Stimulated activated CD8-positive, alpha-beta memory T cell treated with anti-CD3 and anti-CD28 coated beads, Interleukin-2, amount 100 ng/mL, for 48 hours (primary cell): Measurements from ENCODE around the gene SEMA5A.

Source experiments
- DNase-seq, 2 donors: peaks; one replicate each; pipeline ENCODE4 v3.0.0-alpha.2; 2020; ENCODE audit warnings: low read depth in 2 of 2

SEMA5A gene

DNA sequence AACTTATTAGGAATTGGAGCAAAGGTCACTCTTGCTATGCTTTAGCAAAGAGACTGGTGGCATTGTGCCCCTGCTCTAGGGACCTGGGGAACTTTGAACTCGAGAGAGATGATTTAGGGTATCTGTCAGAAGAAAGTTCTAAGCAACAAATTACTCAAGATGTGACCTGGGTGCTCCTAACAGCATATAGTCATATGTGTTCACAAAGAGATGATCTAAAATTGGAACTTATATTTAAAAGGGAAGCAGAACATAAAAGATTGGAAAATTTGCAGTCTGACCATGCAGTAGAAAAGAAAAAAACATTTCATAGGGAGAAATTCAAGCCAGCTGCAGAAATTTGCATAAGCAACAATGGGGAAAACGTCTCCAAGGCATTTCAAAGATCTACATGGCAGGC, 68.3 kb downstream of the SEMA5A start:
- DNase-seq: no peak

DNA sequence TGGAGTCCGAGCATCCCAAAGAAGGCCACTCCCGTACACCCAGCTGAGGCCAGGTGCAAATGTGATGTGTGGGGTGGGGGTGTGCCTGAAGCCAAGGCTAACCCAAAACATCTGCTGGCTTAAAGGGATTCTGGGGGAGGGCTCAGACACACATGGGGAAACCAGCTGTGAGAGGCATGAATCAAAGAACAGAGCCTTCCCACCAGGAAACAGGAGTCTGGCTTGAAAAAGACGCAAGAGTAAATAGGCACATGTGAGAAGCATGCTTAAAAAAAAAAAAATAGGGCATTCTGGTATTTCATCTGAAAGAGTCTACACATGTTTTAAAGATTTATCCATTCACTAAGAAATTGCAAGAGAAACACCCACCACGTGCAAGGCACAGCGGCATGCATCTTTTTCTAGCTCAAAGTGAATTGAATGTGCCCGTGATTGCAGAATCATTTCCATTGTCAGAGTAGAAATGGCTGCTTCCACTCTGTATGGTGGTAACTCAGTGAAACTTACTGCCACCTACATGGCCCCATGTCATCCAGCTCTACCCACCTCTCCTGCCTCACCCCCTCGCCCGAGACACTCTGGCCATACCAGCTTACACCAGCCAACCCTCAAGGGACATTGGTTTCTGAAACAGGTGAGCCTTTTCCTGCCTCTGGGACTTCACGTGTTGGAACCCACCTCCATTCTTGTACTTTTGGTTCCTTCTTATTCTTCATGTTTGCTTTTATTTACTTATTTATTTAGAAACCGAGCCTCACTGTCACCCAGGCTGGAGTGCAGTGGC, 71.5 kb downstream of the SEMA5A start:
- DNase-seq: no peak

DNA sequence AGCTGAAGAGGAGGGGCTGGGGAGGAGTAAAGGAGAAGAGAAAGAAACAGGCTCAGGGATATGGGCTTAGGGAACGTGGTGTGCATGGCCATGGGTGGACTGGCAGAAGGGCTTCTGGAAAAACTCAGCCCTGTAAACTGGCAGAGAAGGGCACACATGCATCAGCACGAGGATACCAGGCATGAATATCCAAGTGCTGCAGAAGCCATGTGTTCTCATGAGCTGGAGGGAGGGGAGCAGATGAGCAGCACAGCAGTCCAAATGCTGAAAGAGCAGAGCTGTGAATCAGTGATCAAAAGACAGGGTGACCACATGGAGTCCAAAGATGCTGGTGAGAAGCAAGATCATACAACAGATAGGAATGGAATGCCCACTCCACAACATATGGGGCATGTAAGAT, 72.3 kb downstream of the SEMA5A start:
- DNase-seq: no peak

DNA sequence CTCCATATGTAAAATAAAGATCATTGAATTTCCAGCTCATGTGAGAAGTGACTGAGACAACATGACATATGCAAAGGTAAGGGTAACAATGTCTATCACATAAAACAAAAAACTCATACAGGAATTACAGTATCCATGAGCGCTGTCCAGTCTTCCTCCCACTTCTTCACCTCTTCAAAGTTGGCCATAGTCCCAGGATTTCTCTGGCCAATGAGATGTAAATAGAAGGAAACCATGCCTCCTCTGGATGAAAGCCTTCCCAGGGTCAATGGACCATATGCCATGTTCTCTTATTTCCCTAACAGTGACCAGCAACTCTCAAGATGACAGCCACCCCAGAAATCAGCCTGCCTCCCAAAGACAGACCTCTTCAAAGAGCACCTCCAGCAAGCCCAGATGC, 75.5 kb downstream of the SEMA5A start:
- no peak for DNase-seq

DNA sequence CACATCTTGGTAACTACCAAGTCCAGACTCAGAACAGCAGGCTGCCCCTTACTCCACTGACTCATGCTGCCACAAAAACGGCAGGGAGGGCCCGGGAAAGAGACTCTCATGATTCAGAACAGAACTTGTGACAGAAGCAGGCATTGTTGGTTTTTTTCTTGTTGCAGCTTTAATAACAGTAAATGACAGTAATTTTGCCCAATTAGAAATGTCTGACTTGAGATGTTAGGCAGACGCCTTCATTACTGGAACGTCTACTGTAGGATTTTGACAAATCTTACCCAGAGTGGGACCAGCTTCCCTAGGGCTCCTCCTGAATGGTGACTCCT, 77.9 kb downstream of the SEMA5A start:
- no peak for DNase-seq

DNA sequence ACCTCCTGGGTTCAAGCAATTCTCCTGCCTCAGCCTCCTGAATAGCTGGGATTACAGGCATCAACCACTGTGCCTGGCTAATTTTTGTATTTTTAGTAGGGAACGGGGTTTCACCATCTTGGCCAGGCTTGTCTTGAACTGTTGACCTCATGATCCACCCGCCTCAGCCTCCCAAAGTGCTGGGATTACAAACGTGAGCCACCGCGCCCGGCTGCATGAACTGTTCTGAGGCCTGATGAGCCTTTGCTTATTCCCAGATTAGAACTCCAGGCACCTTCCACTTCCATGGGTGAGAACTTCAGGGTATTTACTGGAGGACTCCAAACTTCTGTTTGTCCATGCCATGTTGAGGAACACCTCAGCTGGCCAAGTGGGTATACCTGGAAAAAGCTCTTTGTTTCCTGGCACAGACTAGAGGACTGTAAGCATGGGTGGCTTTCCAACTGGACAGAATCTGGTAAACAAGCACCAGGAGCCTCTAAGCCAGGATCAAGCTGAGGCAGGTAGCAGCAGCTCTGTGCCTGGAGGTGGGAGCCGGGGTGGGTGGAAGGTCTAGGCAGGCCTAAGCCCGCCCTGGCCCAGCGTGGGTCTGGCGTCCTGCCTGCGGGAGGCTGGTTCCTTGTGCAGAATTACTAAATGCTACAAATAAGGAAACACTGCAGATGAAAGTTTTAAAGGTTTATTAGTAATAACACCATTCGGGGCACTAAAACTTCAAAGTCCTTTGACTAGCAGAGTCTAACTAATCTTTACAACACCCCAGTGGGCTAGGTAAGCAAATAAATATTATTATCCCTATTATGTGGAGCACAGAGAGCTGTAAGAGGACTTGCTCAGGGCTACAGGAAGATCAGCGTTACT, 78.4 kb downstream of the SEMA5A start:
- no peak for DNase-seq

DNA sequence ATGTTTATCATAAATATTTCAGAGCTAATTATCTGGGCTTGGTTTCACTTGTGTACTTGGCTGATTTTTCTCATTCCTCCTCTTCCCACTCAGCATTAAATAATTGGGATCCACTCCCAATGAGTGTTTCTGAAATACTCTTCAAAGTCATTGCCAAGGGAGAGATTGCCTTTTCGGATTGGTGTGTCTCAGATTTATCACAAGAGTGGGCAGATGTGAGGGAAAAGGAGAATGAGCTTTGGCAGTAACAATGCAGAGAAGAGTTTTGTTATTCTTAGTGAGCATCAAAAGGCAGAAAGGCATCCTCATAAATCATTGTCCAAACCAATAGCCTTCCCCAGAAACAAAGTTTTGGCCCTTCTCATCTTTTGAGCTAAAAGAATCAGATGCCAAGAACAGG, 79.2 kb downstream of the SEMA5A start:
- no peak for DNase-seq

DNA sequence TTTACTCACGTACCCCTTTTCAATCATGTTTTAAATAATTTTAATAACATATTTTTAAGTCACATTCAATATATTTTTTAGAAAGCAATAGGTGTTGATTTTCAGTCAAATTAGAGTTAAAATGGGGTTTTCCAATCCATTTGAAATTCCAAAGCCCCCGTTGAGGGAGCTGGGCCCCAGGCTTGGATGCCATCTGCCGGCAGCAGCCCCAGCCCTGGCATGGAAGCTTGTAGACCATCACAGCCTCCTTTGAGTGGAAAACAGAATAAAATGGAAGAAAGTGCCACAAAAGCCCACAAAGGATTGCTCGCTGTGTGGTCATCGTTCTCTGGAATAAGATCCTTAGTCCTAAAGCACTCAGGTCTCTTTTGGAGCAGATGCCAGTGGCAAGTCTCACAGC, 81.4 kb downstream of the SEMA5A start:
- no peak for DNase-seq

DNA sequence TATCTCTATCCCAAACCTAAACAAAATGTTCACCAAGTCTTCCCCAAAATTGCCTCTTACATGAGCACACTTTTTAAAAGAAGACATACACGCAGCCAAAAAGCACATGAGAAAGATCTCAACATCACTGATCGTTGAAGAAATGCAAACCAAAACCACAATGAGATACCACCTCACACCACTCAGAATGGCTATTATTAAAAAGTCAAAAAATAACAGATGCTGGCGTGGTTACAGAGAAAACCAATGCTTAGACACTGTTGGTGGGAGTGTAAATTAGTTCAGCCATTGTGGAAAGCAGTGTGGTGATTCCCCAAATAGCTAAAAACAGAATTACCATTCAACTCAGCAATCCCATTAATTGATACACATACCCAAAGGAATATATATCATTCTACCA, 83.8 kb downstream of the SEMA5A start:
- no peak for DNase-seq

DNA sequence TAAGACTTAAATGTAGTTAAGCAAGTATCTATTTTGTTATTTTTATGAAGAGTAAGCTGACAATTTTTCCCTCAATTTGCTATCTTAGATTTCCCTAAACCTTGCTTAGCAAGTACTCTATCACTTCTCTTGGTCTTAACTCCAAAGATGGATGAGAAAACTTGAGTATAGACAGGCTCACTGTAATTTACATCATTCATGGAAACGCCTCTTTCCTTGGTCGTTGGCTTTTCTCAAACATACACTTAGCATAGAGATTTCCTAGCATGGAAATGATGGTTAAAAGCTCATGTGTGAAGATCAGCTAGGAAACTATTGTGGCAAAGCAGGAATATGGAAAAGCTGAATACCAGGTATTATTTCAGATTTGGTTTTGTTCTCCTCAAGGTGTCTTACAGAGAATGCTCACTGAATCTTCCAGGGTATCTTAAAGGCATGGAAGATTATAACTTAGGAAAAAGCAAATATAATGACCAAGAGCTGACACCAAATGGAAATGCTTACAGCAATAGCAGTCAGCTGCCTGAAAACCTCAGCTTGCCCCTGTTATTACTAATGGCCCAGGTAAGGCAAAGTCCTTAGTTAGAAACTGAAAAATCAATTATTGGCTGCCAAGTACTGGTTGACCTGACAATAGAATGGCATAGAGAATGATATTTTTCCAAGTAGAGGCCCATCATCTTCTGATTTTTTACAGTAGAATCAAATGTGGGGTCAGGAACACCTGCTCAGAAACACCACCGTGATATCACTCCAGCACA, 84.8 kb downstream of the SEMA5A start:
- no peak for DNase-seq

DNA sequence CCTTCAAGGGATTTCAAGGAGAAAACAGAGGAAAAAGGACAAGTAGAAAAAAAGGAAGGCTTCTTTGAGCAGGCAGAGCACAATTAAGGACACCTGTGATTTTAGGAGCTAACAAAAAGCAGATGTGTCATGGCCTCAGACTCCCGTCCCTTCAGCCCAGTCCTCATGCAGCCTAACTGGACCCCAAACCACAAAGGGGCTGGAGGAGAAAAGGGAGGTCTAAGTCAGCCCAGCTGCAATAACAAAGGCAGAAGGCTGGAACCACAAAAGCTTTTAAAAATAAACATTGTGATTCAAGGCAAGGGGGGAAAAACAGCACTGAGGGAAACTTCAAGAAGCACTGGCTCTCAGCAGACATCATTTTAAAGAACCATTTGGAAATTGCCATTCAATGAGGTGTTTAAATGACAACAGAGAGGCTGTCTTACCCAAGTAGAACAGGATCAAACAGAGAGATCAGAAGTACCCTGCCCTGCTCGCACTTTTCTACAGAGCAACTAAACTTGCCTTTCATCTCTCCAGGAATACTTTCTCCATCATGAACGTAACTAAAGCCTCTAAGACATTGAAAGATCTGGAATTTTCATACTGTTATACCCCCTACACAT, 89.3 kb downstream of the SEMA5A start:
- no peak for DNase-seq

DNA sequence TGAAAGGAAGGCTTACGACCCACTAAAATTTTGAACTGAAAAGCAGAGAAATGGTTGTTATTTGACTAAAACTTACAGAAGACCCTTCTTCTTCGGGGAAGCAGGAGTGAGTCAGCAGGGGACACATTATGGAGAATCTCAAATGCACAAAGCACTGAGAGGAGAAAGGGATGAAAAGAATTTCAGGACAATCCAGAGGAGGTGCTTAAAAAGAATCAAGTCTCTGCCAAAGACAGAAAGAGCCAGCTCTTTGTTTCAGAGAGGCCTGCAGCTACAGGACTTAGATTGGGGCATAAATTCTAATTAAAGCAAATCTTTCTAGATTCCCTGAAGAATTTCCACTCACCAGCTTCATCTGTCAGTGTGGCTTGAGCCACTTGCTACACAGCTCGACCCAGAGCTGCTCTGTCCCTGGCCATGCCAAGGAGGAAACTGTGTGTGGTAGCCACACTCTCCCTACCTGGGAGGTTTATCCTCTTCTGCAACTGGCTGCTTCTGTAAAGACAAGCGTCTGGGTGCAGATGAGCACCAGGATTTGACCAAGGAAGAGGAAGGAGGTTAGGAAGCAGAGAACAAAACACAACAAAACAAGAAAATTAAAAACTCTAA, 89.9 kb downstream of the SEMA5A start:
- no peak for DNase-seq

DNA sequence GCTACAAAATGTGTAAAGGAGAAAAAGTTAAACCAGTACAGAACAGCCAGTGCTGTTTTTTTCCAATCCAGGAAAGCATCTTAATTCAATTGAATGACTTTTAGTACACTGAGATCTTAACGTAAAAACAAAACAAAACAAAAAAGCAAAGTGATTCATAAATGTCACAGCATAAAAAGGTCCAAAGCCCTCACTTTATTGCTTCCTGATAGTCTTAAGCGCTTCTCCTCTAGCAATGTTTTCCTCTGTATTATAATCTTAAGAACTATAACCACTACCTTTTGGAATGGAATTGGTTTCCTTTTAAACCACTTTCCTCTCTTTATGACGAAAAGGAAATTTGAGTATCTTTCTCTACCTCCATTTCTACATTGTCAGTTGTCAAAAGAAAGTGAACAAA, 91.4 kb downstream of the SEMA5A start:
- DNase-seq: no peak

DNA sequence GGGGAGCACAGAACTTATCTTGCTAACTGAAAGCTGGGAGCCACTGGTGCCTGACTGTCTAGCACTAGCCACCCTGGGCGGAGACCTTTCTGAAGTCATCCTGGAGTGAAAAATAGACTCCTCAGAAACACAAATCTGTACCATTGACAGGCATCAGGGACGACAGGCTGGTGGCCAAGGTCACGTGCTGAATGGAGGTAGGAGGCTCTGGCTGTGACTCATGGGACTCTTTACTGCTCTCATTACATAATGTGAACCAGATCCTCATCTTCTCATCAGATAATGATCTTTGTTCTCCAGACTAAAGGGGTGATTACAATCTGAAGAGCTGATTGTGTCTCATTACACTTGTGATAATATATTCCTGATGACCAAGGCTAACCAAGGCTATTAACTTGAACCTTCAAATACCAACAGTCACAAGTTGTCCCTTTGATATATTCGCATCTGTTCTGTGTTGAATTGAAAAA, 91.8 kb downstream of the SEMA5A start:
- DNase-seq: no peak

DNA sequence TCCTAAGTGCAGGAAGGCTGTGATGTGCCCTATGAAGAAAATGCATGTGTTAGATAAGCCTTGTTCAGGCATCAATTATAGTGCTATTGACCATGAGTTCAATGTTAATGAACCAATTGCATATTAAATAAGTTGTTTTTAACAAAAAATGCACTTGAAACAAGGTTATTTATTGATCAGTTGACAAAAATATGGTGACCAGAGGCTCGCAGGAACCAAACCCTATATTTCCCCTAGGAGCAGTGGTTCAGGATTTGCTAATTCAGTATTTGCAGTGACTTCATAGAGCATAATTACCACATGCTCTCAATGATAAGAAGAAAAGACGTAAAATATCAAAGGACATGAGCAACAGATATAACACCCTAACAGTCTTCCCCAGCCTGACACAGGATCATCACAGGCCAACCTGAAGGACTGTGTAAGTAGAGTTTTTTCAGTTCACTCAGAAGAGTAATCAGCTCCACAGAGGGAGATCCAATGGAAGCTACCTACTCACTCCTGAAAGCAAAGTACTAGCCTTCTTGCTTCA, 92.3 kb downstream of the SEMA5A start:
- DNase-seq: no peak

DNA sequence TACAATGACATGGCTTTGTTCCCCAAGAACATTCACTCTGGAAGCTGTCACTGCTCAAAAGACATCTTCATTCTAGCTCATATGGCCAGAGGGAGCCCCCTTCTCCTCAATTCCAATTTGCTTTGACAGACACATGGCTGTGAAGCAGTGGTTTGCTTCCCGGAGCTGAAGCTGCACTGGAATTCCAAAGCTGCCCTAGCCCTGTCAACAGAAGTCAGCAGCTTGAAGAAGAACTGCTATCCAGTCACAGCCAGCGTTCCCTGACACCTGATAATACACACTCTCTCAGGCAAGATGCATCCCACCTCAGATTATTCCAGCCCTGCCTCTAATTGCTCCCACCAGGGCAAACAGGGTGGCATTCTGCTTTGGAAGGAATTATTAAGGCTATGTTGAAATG, 93.7 kb downstream of the SEMA5A start:
- no peak for DNase-seq

DNA sequence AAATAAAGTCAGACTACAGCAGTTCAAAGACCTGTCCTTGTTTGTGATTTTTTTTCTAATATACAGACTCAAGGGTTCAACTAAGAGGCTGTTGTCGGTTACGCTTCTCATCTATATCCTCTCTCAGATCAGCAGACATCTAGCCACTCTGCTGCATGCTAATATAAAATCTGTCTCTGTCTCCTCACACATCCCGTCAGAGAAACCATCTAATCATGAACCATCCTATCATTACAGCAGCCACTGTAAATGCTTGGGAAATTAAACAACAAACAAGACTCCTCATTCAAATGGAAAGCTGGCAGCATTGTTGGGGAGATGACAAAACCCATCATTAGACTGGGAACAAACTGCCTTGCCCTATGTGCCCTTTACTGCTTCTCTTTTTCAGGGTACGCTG, 94.8 kb downstream of the SEMA5A start:
- no peak for DNase-seq

DNA sequence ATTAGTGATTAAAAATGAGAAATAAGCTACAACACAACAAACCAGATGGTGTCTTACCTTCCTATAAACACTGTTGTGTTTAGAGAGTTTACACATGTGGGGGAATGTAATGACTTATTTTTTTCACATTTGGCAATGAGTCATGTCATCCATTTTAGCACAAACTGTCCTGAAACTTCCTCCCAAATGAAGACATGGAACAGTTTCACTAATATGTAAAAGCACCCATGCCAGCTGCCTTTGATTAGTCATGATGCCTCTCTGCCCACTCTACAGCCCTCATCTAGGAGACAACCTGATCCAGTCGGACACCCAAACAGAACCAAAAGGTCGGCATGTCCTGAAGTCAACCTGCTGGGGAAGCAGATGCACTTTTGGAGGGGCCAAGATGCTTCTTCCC, 98.2 kb downstream of the SEMA5A start:
- DNase-seq: no peak

DNA sequence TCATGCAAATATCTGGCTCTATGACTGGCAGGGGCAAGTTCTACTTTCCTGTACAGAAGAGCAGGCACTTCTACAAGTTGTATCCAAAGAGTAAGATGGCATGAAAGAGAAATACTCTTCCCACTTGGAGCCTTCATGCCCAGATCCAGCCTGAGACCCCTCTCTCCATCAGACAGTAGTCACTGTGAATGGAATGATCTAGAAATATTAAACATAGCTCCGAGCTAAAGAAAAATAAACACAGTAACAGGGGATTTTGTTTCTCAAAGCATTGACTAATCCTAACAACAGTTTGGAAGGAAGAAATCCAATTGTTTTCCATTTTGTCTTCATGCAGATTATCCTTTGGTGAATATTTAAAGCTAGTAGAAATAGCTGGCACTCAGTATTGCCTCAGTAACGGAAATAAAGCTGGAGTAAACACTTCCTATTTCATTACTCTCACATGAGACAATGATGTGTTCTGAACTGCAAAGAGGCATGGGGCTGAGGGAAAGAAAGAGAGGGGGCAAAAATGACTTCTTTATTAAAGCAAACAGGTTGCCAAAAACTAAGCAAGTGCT, 100.0 kb downstream of the SEMA5A start:
- DNase-seq: no peak

DNA sequence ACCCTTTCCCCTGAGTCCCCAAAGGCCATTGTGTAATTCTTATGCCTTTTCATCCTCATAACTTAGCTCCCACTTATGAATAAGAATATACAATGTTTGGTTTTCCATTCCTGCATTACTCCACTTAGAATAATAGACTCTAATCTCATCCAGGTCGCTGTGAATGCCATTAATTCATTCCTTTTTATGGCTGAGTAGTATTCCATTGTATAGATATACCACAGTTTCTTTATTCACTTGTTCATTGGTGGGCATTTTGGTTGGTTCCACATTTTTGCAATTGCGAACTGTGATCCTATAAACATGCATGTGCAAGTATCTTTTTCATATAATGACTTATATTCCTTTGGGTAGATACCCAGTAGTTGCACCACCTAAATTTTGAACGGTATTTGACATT, 101.5 kb downstream of the SEMA5A start:
- DNase-seq: no peak

DNA sequence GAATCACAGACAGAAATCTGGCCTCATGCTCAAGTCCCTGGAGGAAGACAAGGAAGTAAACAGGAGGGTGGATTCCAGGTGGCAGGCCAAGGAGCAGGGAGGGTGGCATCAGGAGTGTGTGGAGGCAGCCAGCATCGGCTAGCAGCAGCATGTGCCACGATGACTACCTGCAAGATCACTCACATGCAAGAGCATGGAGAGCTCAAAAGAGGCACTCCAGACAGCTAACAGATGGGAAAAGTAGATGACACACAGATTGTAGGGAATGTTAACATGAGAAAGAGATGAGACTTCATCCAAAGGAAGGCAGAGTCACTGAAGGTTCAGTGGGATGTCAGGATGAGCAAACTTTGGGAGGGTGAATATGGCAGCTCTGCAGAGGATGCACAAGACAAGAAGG, 104.3 kb downstream of the SEMA5A start:
- DNase-seq: no peak
